ENCODE results near the gene PSMB5.

The PSMB5 gene

DNA sequence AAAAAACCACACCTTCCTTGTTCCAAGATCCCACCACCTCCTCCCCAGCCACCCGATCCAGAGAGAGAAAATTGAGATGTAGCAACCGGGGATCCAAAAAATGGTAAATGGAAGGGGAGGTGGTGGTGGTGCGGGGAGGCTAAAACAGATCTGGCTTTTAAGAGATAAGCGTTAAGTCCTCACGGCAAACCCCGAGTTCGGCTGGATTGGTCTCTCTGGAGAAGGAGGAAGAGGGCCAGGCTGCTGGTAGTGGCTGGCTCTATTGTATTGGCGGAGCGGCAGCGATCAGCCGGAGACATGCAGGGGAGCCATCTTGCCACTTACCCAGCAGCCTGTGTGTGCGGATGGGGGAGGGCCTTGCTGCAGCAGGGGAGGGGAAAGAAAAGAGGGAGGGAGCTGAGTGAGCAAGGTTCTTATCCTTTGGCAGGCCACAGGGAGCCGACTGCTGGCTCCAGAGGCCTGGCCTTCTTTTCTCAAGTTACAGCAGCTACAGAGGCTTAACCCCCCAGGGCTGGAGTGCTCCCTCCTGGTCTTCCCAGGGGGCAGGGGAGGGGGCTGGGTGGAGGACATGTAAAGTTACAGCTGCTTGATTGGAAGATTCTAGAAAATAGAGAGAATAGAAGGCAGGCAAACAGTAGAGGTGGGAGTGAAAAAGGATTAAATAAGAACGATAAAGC lies 36.7 kb upstream of the PSMB5 start (continued):
- no peak; the same call in 1 of the 2 replicates for TF ChIP-seq SCRT2 (tag by site-specific recombination; IDR thresholded peaks at IDR 0.05)
- peak; percentile 88 for TF ChIP-seq ZBTB17 (tag by site-specific recombination; IDR thresholded peaks at IDR 0.05)
- TF ChIP-seq ZNF341 (tag by site-specific recombination; IDR thresholded peaks at IDR 0.05; ENCODE audit: low read depth), result peak; percentile 14; the same call in 1 of the 2 replicates
- TF ChIP-seq KLF8 (tag by site-specific recombination; IDR thresholded peaks at IDR 0.05), result no peak; the same call in none of the 2 replicates
- TF ChIP-seq YY2 (tag by site-specific recombination; IDR thresholded peaks at IDR 0.05), result peak; percentile 52; the same call in 1 of the 2 replicates
- TF ChIP-seq, protein P1, sequence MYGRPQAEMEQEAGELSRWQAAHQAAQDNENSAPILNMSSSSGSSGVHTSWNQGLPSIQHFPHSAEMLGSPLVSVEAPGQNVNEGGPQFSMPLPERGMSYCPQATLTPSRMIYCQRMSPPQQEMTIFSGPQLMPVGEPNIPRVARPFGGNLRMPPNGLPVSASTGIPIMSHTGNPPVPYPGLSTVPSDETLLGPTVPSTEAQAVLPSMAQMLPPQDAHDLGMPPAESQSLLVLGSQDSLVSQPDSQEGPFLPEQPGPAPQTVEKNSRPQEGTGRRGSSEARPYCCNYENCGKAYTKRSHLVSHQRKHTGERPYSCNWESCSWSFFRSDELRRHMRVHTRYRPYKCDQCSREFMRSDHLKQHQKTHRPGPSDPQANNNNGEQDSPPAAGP (tag by site-specific recombination; IDR thresholded peaks at IDR 0.05), result peak; percentile 55; the same call in 1 of the 2 replicates
- TF ChIP-seq, protein P2, sequence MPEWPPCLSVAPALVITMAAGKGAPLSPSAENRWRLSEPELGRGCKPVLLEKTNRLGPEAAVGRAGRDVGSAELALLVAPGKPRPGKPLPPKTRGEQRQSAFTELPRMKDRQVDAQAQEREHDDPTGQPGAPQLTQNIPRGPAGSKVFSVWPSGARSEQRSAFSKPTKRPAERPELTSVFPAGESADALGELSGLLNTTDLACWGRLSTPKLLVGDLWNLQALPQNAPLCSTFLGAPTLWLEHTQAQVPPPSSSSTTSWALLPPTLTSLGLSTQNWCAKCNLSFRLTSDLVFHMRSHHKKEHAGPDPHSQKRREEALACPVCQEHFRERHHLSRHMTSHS (tag by site-specific recombination; IDR thresholded peaks at IDR 0.05), result no peak
- TF ChIP-seq, protein P3, sequence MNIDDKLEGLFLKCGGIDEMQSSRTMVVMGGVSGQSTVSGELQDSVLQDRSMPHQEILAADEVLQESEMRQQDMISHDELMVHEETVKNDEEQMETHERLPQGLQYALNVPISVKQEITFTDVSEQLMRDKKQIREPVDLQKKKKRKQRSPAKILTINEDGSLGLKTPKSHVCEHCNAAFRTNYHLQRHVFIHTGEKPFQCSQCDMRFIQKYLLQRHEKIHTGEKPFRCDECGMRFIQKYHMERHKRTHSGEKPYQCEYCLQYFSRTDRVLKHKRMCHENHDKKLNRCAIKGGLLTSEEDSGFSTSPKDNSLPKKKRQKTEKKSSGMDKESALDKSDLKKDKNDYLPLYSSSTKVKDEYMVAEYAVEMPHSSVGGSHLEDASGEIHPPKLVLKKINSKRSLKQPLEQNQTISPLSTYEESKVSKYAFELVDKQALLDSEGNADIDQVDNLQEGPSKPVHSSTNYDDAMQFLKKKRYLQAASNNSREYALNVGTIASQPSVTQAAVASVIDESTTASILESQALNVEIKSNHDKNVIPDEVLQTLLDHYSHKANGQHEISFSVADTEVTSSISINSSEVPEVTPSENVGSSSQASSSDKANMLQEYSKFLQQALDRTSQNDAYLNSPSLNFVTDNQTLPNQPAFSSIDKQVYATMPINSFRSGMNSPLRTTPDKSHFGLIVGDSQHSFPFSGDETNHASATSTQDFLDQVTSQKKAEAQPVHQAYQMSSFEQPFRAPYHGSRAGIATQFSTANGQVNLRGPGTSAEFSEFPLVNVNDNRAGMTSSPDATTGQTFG (tag by site-specific recombination; IDR thresholded peaks at IDR 0.05; ENCODE audit: borderline replicate concordance), result no peak
- TF ChIP-seq ZNF350 (tag by site-specific recombination; IDR thresholded peaks at IDR 0.05), result no peak
- no peak for TF ChIP-seq ZNF785 (tag by site-specific recombination; IDR thresholded peaks at IDR 0.05)
- no peak for TF ChIP-seq ZNF394 (tag by site-specific recombination; IDR thresholded peaks at IDR 0.05; ENCODE audit: borderline replicate concordance)
- no peak for TF ChIP-seq ZNF701 (tag by site-specific recombination; IDR thresholded peaks at IDR 0.05)
- TF ChIP-seq, protein P4, sequence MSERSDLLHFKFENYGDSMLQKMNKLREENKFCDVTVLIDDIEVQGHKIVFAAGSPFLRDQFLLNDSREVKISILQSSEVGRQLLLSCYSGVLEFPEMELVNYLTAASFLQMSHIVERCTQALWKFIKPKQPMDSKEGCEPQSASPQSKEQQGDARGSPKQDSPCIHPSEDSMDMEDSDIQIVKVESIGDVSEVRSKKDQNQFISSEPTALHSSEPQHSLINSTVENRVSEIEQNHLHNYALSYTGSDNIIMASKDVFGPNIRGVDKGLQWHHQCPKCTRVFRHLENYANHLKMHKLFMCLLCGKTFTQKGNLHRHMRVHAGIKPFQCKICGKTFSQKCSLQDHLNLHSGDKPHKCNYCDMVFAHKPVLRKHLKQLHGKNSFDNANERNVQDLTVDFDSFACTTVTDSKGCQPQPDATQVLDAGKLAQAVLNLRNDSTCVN (tag by site-specific recombination; optimal IDR thresholded peaks at IDR 0.05), result no peak
- TF ChIP-seq, protein P5, sequence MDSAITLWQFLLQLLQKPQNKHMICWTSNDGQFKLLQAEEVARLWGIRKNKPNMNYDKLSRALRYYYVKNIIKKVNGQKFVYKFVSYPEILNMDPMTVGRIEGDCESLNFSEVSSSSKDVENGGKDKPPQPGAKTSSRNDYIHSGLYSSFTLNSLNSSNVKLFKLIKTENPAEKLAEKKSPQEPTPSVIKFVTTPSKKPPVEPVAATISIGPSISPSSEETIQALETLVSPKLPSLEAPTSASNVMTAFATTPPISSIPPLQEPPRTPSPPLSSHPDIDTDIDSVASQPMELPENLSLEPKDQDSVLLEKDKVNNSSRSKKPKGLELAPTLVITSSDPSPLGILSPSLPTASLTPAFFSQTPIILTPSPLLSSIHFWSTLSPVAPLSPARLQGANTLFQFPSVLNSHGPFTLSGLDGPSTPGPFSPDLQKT (IDR thresholded peaks at IDR 0.05; ENCODE audit: borderline replicate concordance, low read depth, low read length), result no peak
- TF ChIP-seq GLI4 (tag by site-specific recombination; IDR thresholded peaks at IDR 0.05), result no peak
- no peak; the same call in 1 of the 2 replicates for TF ChIP-seq ZNF623 (tag by site-specific recombination; IDR thresholded peaks at IDR 0.05)
- TF ChIP-seq RBAK (tag by site-specific recombination; IDR thresholded peaks at IDR 0.05), result no peak
- TF ChIP-seq ZFP69B (tag by site-specific recombination; IDR thresholded peaks at IDR 0.05), result peak; percentile 49; the same call in 1 of the 2 replicates
- TF ChIP-seq, protein P6, sequence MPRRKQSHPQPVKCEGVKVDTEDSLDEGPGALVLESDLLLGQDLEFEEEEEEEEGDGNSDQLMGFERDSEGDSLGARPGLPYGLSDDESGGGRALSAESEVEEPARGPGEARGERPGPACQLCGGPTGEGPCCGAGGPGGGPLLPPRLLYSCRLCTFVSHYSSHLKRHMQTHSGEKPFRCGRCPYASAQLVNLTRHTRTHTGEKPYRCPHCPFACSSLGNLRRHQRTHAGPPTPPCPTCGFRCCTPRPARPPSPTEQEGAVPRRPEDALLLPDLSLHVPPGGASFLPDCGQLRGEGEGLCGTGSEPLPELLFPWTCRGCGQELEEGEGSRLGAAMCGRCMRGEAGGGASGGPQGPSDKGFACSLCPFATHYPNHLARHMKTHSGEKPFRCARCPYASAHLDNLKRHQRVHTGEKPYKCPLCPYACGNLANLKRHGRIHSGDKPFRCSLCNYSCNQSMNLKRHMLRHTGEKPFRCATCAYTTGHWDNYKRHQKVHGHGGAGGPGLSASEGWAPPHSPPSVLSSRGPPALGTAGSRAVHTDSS (tag by site-specific recombination; IDR thresholded peaks at IDR 0.05), result no peak
- no peak for TF ChIP-seq ZNF792 (tag by site-specific recombination; IDR thresholded peaks at IDR 0.05)
- no peak for TF ChIP-seq ZNF19 (tag by site-specific recombination; IDR thresholded peaks at IDR 0.05; ENCODE audit: low read depth)
- TF ChIP-seq ZNF354C (tag by site-specific recombination; IDR thresholded peaks at IDR 0.05; ENCODE audit: borderline replicate concordance, low read depth), result no peak
- no peak for TF ChIP-seq ZBTB1 (tag by site-specific recombination; IDR thresholded peaks at IDR 0.05)
- no peak for TF ChIP-seq ZFP37 (tag by site-specific recombination; IDR thresholded peaks at IDR 0.05)
- TF ChIP-seq ZNF76 (tag by site-specific recombination; IDR thresholded peaks at IDR 0.05; ENCODE audit: borderline replicate concordance, low read depth), result peak; percentile 88
- TF ChIP-seq ZNF585B (tag by site-specific recombination; IDR thresholded peaks at IDR 0.05), result no peak
- TF ChIP-seq ZNF558 (tag by site-specific recombination; IDR thresholded peaks at IDR 0.05), result no peak
- TF ChIP-seq HOXD13 (CRISPR knock-in tag; IDR thresholded peaks at IDR 0.05; ENCODE audit: borderline replicate concordance), result no peak
- no peak for TF ChIP-seq ZNF600 (tag by site-specific recombination; IDR thresholded peaks at IDR 0.05)

Data from HEK293 (cell line).